ENCODE results near the gene CALHM3.

GRCh38 chr10:103458720-103459119 is 20.3 kb downstream of the CALHM3 start, which contains the start of gene CALHM1:
- TF ChIP-seq CTCF (conservative IDR thresholded peaks at IDR 0.05; ENCODE audit: low read depth, low read length), result no peak
- TF ChIP-seq EZH2 (IDR thresholded peaks at IDR 0.05; ENCODE audit: low read length, unreplicated experiment), result no peak
- no peak for TF ChIP-seq EZH2phosphoT487 (IDR thresholded peaks at IDR 0.05; ENCODE audit: borderline replicate concordance, low read length)

All from PC-3 (cell line).